Endodermal cell (in vitro differentiated cells): Measurements from ENCODE around the gene AGK. TPM values are rescaled to one million over a fixed set of nuclear protein-coding genes. Genes with fewer than 3 reads are reported as not detected.

Source experiments
- DNase-seq: peaks from one replicate; pipeline ENCODE4 v3.0.0-alpha.2; 2017
- H3K27ac ChIP-seq: 2 replicates; pipeline ENCODE4 v1.5.1; 2013; ENCODE audit warnings: mild to moderate bottlenecking, low read depth, low read length, moderate library complexity
- H3K27me3 ChIP-seq: 2 replicates; pipeline ENCODE4 v1.6.1; 2013; ENCODE audit warnings: mild to moderate bottlenecking, low read length, moderate library complexity; ENCODE audit not compliant: insufficient read depth, control insufficient read depth, poor library complexity, severe bottlenecking
- H3K36me3 ChIP-seq: 2 replicates; pipeline ENCODE4 v1.7.0; 2013; ENCODE audit warnings: mild to moderate bottlenecking, low read length, moderate library complexity; ENCODE audit not compliant: control insufficient read depth, insufficient read depth
- H3K4me1 ChIP-seq: one replicate; pipeline ENCODE4 v1.7.0; 2013; ENCODE audit warnings: low read length; ENCODE audit not compliant: control insufficient read depth, insufficient read depth
- H3K4me3 ChIP-seq: 2 replicates; pipeline ENCODE4 v1.5.1; 2013; ENCODE audit warnings: mild to moderate bottlenecking, low read length, moderate library complexity
- H3K9ac ChIP-seq: 2 replicates; pipeline ENCODE4 v1.6.1; 2013; ENCODE audit warnings: mild to moderate bottlenecking, low read length, moderate library complexity; ENCODE audit not compliant: poor library complexity, severe bottlenecking; ENCODE audit errors: extremely low read depth
- H3K9me3 ChIP-seq: 2 replicates; pipeline ENCODE4 v1.6.1; 2013; ENCODE audit warnings: mild to moderate bottlenecking, low read length, moderate library complexity; ENCODE audit not compliant: control insufficient read depth
- H3K27ac Mint-ChIP-seq: 2 replicates; pipeline ENCODE4 v1.8.0; 2020; ENCODE audit warnings: mixed read lengths
- H3K27me3 Mint-ChIP-seq: 2 replicates; pipeline ENCODE4 v1.8.0; 2021; ENCODE audit warnings: mild to moderate bottlenecking, mixed read lengths; ENCODE audit not compliant: insufficient read depth
- H3K36me3 Mint-ChIP-seq: 2 replicates; pipeline ENCODE4 v1.8.0; 2020; ENCODE audit warnings: low read depth, mixed read lengths
- H3K4me1 Mint-ChIP-seq: 2 replicates; pipeline ENCODE4 v1.8.0; 2020; ENCODE audit warnings: mixed read lengths
- H3K4me3 Mint-ChIP-seq: 2 replicates; pipeline ENCODE4 v1.8.0; 2020; ENCODE audit warnings: mild to moderate bottlenecking, moderate library complexity, mixed read lengths
- H3K9me3 Mint-ChIP-seq: 2 replicates; pipeline ENCODE4 v1.8.0; 2020; ENCODE audit warnings: mild to moderate bottlenecking, mixed read lengths
- CTCF ChIP-seq: fragments of 200-600 bp; sonication (generic); conservative IDR thresholded peaks from 2 replicates; pipeline ENCODE4 v1.5.0; 2021; ENCODE audit warnings: antibody characterized with exemption, mild to moderate bottlenecking
- WGBS, 2 experiments: methylation state at CpG; one replicate each; pipeline versions ENCODE4 v1.1.5 to v1.1.7; 2013; ENCODE audit warnings: missing lambda C conversion rate in 2 of 2, mixed read lengths in 1 of 2; ENCODE audit not compliant: insufficient coverage in 1 of 2, insufficient read length in 1 of 2; 5-methylcytosine and 5-hydroxymethylcytosine counted together
- total RNA-seq, 2 donors: library from RNA; stranded (reverse); fragmentation: NEBNext Ultra II Directional in 1 of 2; extraction: Animal tissue kit (Norgen Biotek cat#: 25700) in 1 of 2; gene quantifications; 2 replicates in 1 of 2; 3 replicates in 1 of 2; pipeline ENCODE4 v1.2.1, GENCODE V29; 2021

The AGK gene
- total RNA-seq, 2 donors from 2014 or later = 30.2 to 41.7 TPM

- H3K4me1 ChIP-seq = peaks cover 4% of the 10 kb centered on the region
- peaks cover 31% of the 10 kb centered on the region for H3K36me3 ChIP-seq
- peaks cover 6% of the 10 kb centered on the region for H3K36me3 Mint-ChIP-seq
- H3K9ac ChIP-seq = no peak overlapping the region
- peaks cover 13% of the 10 kb centered on the region for H3K4me1 Mint-ChIP-seq
- H3K27me3 ChIP-seq = no peaks in the 10 kb centered on the region
- TF ChIP-seq CTCF = no peak
- H3K27ac Mint-ChIP-seq = no peak overlapping the region
- no peaks in the 10 kb centered on the region for H3K9me3 Mint-ChIP-seq
- no peak overlapping the region for H3K4me3 Mint-ChIP-seq
- 93% methylated on average over 2 of the region's 2 CpGs; no CpG with 5 or more reads in 1 of the 2 experiments for WGBS, 2 experiments
- DNase-seq = no peak
- H3K9me3 ChIP-seq = no peaks in the 10 kb centered on the region
- H3K27ac ChIP-seq = no peak overlapping the region
- H3K4me3 ChIP-seq = no peak overlapping the region
- no peaks in the 10 kb centered on the region for H3K27me3 Mint-ChIP-seq
Observed at GRCh38 chr7:141640239-141640840, 89.1 kb downstream of the AGK start.

- TF ChIP-seq CTCF = no peak
- no peaks in the 10 kb centered on the region for H3K9me3 ChIP-seq
- H3K9ac ChIP-seq = no peak overlapping the region
- H3K27ac ChIP-seq = no peak overlapping the region
- WGBS, 2 experiments = 97% methylated on average over 3 of the region's 3 CpGs; no CpG with 5 or more reads in 1 of the 2 experiments
- no peak overlapping the region for H3K4me3 ChIP-seq
- peaks cover 6% of the 10 kb centered on the region for H3K36me3 Mint-ChIP-seq
- H3K4me1 ChIP-seq = peaks cover 4% of the 10 kb centered on the region
- no peak for DNase-seq
- no peak overlapping the region for H3K27ac Mint-ChIP-seq
- peaks cover 10% of the 10 kb centered on the region for H3K4me1 Mint-ChIP-seq
- no peaks in the 10 kb centered on the region for H3K27me3 Mint-ChIP-seq
- no peaks in the 10 kb centered on the region for H3K9me3 Mint-ChIP-seq
- H3K36me3 ChIP-seq = peaks cover 31% of the 10 kb centered on the region
- H3K27me3 ChIP-seq = no peaks in the 10 kb centered on the region
- no peak overlapping the region for H3K4me3 Mint-ChIP-seq
Observed at GRCh38 chr7:141641876-141642275, 90.7 kb downstream of the AGK start.

GRCh38 chr7:141645188-141645587 lies 94.0 kb downstream of the AGK start:
- no peak for TF ChIP-seq CTCF
- H3K4me3 Mint-ChIP-seq = no peak overlapping the region
- no peak overlapping the region for H3K27ac ChIP-seq
- peaks cover 12% of the 10 kb centered on the region for H3K36me3 Mint-ChIP-seq
- H3K27me3 Mint-ChIP-seq = no peaks in the 10 kb centered on the region
- no peak overlapping the region for H3K9ac ChIP-seq
- H3K27me3 ChIP-seq = no peaks in the 10 kb centered on the region
- no peak for DNase-seq
- H3K4me1 Mint-ChIP-seq = no peaks in the 10 kb centered on the region
- peaks cover 39% of the 10 kb centered on the region for H3K36me3 ChIP-seq
- no peak overlapping the region for H3K4me3 ChIP-seq
- H3K27ac Mint-ChIP-seq = no peak overlapping the region
- no peaks in the 10 kb centered on the region for H3K4me1 ChIP-seq
- no peaks in the 10 kb centered on the region for H3K9me3 Mint-ChIP-seq
- H3K9me3 ChIP-seq = no peaks in the 10 kb centered on the region
